GM12878 (cell line): ENCODE measurements around the gene CXCL17.

ENCODE experiments used
- BRCA1 ChIP-seq: IDR thresholded peaks from 2 replicates; pipeline ENCODE4 v1.6.1; 2011; ENCODE audit warnings: low read depth, low read length, improper control_type of control experiment
- CTCF ChIP-seq, 3 experiments: IDR thresholded peaks in 2 of 3; conservative IDR thresholded peaks in 1 of 3; 2 replicates each; pipeline ENCODE4 v1.5.1; 2011; ENCODE audit warnings: low read depth in 3 of 3, low read length in 3 of 3, mild to moderate bottlenecking in 3 of 3, control low read depth in 2 of 3, moderate library complexity in 2 of 3, inconsistent platforms in 1 of 3, mixed read lengths in 1 of 3; ENCODE audit not compliant: control insufficient read depth in 2 of 3, insufficient read depth in 1 of 3; ENCODE audit errors: extremely low read depth in 1 of 3
- DPF2 ChIP-seq: fragments of 450-650 bp; IDR thresholded peaks from 2 replicates; pipeline ENCODE4 v1.6.1; 2017; ENCODE audit warnings: mild to moderate bottlenecking
- ETV6 ChIP-seq, 2 experiments: fragments of 450-650 bp in 1 of 2; IDR thresholded peaks in 1 of 2; conservative IDR thresholded peaks in 1 of 2; 2 replicates each; pipeline ENCODE4 v1.6.1; 2014; ENCODE audit warnings: antibody characterized with exemption in 1 of 2, borderline replicate concordance in 1 of 2, low read depth in 1 of 2, mild to moderate bottlenecking in 1 of 2, moderate library complexity in 1 of 2
- MAX ChIP-seq: IDR thresholded peaks from 2 replicates; pipeline ENCODE4 v1.6.1; 2012; ENCODE audit warnings: low read depth, low read length, improper control_type of control experiment
- NRF1 ChIP-seq: conservative IDR thresholded peaks from 2 replicates; pipeline ENCODE4 v1.6.1; 2011; ENCODE audit warnings: mild to moderate bottlenecking, low read depth, low read length, improper control_type of control experiment
- RCOR1 ChIP-seq: conservative IDR thresholded peaks from 2 replicates; pipeline ENCODE4 v1.6.1; 2012; ENCODE audit warnings: low read depth, low read length, improper control_type of control experiment
- SMAD1 ChIP-seq: fragments of 450-650 bp; IDR thresholded peaks from 2 replicates; pipeline ENCODE4 v1.6.1; 2018; ENCODE audit warnings: mild to moderate bottlenecking, low read depth; ENCODE audit not compliant: partially characterized antibody

- TF ChIP-seq DPF2: no peak
- TF ChIP-seq CTCF (IDR thresholded peaks at IDR 0.05 in 2 of 3, conservative IDR thresholded peaks at IDR 0.05 in 1 of 3; ENCODE audit: control insufficient read depth in 2 of 3, extremely low read depth in 1 of 3, insufficient read depth in 1 of 3, low read depth in 3 of 3, low read length in 3 of 3): no peak
- TF ChIP-seq BRCA1: no peak
- TF ChIP-seq MAX: no peak
- TF ChIP-seq NRF1: no peak
- TF ChIP-seq SMAD1: no peak
- no peak for TF ChIP-seq RCOR1
- no peak for TF ChIP-seq ETV6 (conservative IDR thresholded peaks at IDR 0.05 in 1 of 2, IDR thresholded peaks at IDR 0.05 in 1 of 2; ENCODE audit: borderline replicate concordance in 1 of 2, low read depth in 1 of 2)
Measured at GRCh38 chr19:42467183-42467760, 24.5 kb upstream of the CXCL17 start.
